ENCODE measurements around the gene SUOX. TPM values are rescaled to one million over a fixed set of nuclear protein-coding genes. Genes with fewer than 3 reads are reported as not detected.

The SUOX gene
- total RNA-seq, 2 donors from 2014 or later = 23.6 to 49.6 TPM

GRCh38 chr12:55969356-55969755 lies 27.7 kb upstream of the SUOX start:
- Histone ChIP-seq H3K9me3 (no peaks in the 10 kb centered on the region), H3K4me3 (no peak overlapping the region), H3K36me3 (no peaks in the 10 kb centered on the region), H3K4me1 (replicated peaks) (no peaks in the 10 kb centered on the region), H3K27ac (no peak overlapping the region), H3K27me3 (replicated peaks; ENCODE audit: insufficient read depth) (no peaks in the 10 kb centered on the region)
- 81% methylated on average over 4 of the region's 4 CpGs for WGBS
- DNase-seq (ENCODE audit: low spot score) = no peak
- intact Hi-C loops (cut with DNase I) = no loop called here
- TF ChIP-seq POLR2A (IDR thresholded peaks at IDR 0.05) = no peak

- Histone ChIP-seq H3K27ac (no peak overlapping the region), H3K9me3 (no peaks in the 10 kb centered on the region), H3K27me3 (replicated peaks; ENCODE audit: insufficient read depth) (no peaks in the 10 kb centered on the region), H3K4me1 (replicated peaks) (no peaks in the 10 kb centered on the region), H3K36me3 (no peaks in the 10 kb centered on the region), H3K4me3 (no peak overlapping the region)
- 90% methylated on average over 7 of the region's 7 CpGs for WGBS
- intact Hi-C loops (cut with DNase I) = no loop called here
- TF ChIP-seq POLR2A (IDR thresholded peaks at IDR 0.05) (no peak), POLR2AphosphoS5 (IDR thresholded peaks at IDR 0.05) (no peak), CTCF (IDR thresholded peaks at IDR 0.05) (no peak)
- DNase-seq (ENCODE audit: low spot score) = no peak
Measured at GRCh38 chr12:55970775-55971174, 26.3 kb upstream of the SUOX start.

GRCh38 chr12:55972042-55972441 lies 25.0 kb upstream of the SUOX start:
- Histone ChIP-seq H3K4me3 (no peak overlapping the region), H3K4me1 (replicated peaks) (no peaks in the 10 kb centered on the region), H3K36me3 (no peaks in the 10 kb centered on the region), H3K27ac (peak overlapping the region; percentile 91 to 94), H3K27me3 (replicated peaks; ENCODE audit: insufficient read depth) (no peaks in the 10 kb centered on the region), H3K9me3 (no peaks in the 10 kb centered on the region)
- DNase-seq (ENCODE audit: low spot score) = no peak
- intact Hi-C loops (cut with DNase I) = no loop called here
- TF ChIP-seq POLR2A (IDR thresholded peaks at IDR 0.05) = no peak
- no peak for TF ChIP-seq POLR2AphosphoS5 (IDR thresholded peaks at IDR 0.05)
- TF ChIP-seq CTCF (IDR thresholded peaks at IDR 0.05) = no peak
- 51% methylated on average over 3 of the region's 3 CpGs for WGBS

GRCh38 chr12:55972456-55972855 lies 24.6 kb upstream of the SUOX start:
- peak overlapping the region; percentile 91 to 94 for H3K27ac ChIP-seq
- intact Hi-C loops (cut with DNase I) = no loop called here
- peak overlapping the region; percentile 50 to 52 for H3K4me3 ChIP-seq
- WGBS = 22% methylated on average over 1 of the region's 1 CpG
- H3K27me3 ChIP-seq (replicated peaks; ENCODE audit: insufficient read depth) = no peaks in the 10 kb centered on the region
- DNase-seq (ENCODE audit: low spot score) = no peak
- H3K9me3 ChIP-seq = no peaks in the 10 kb centered on the region
- TF ChIP-seq POLR2A (IDR thresholded peaks at IDR 0.05) = no peak
- no peaks in the 10 kb centered on the region for H3K4me1 ChIP-seq (replicated peaks)
- H3K36me3 ChIP-seq = no peaks in the 10 kb centered on the region

GRCh38 chr12:55972911-55973598 lies 24.0 kb upstream of the SUOX start:
- H3K27ac ChIP-seq = peak overlapping the region; percentile 91 to 94
- H3K9me3 ChIP-seq = no peaks in the 10 kb centered on the region
- under 1% methylated on average over 18 of the region's 18 CpGs for WGBS
- intact Hi-C loops (cut with DNase I) = no loop called here
- H3K4me1 ChIP-seq (replicated peaks) = no peaks in the 10 kb centered on the region
- TF ChIP-seq POLR2A (IDR thresholded peaks at IDR 0.05) (peak; percentile 82), POLR2AphosphoS5 (IDR thresholded peaks at IDR 0.05) (no peak), CTCF (IDR thresholded peaks at IDR 0.05) (no peak)
- peak; percentile 23 for DNase-seq (ENCODE audit: low spot score)
- no peaks in the 10 kb centered on the region for H3K27me3 ChIP-seq (replicated peaks; ENCODE audit: insufficient read depth)
- H3K36me3 ChIP-seq = no peaks in the 10 kb centered on the region
- peak overlapping the region; percentile 50 to 52 for H3K4me3 ChIP-seq

All from prostate gland (tissue), 2 donors.